HTR-8/SVneo (cell line): ENCODE results near the gene SPG7.

ENCODE experiments used
- DNase-seq: peaks from one replicate; pipeline ENCODE4 v3.0.0; 2011; ENCODE audit warnings: low spot score, mixed read lengths; ENCODE audit not compliant: insufficient read length
- FAIRE-seq: peaks from 2 replicates; lab custom pipeline; 2011; peaks lifted over from hg19 to GRCh38; lab: Jason Lieb, UNC

SPG7 gene

GRCh38 chr16:89510526-89510925, 2.3 kb downstream of the SPG7 start:
- DNase-seq, result no peak
- FAIRE-seq, result no peak

GRCh38 chr16:89511374-89511773, 3.2 kb downstream of the SPG7 start:
- no peak for DNase-seq
- FAIRE-seq, result no peak

DNA sequence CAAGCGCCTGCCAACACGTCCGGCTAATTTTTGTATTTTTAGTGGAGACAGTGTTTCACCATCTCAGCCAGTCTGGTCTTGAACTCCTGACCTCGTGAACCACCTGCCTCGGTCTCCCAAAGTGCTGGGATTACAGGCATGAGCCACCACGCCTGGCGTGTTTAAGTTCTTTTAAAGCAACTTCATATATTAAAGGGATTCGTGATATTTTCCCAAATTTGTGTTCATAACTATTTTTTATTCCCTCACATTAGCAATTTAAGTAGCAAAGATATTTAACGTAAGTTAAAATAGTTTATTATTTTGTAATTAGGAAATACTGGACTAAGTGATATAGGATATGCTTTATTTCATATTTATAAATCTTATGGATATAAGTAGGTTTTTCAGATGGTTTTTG, 4.2 kb downstream of the SPG7 start:
- no peak for FAIRE-seq
- no peak for DNase-seq

DNA sequence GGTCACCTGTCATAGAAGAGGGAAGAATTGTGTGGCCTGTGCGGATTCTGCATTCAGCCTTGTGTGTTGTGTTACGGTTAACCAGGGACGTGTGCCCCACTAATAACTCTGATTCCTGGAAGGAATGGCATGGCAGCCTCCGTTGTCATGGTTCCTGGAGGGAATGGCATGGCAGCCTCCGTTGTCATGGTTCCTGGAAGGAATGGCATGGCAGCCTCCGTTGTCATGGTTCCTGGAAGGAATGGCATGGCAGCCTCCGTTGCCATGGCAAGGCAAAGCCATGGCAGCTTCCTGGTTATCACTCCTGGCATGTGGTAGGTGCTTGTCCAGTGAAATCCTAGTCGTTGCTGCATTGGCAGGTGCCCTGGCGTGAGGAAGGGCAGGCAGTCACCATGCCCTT, 8.9 kb downstream of the SPG7 start:
- FAIRE-seq, result no peak
- no peak for DNase-seq

DNA sequence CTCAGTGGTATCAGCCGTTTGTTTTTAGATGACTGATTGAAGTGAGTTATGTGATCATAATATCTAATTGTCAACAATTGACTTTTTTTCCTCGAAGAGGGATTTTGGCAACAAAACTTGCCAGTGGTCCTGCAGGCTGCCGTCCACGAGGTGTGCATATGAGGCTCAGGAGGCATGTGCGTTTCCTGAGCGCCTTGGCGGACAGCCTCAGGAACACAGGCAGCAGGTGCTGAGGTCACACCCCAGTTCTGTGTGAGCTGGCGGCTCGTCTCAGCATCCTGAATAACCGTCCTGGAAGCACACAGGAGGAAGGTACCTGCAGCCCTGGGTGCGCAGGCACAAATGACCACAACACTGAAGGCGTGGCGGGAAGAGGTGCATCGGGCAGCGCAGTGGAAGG, 11.7 kb downstream of the SPG7 start:
- DNase-seq (no peak), FAIRE-seq (no peak)

DNA sequence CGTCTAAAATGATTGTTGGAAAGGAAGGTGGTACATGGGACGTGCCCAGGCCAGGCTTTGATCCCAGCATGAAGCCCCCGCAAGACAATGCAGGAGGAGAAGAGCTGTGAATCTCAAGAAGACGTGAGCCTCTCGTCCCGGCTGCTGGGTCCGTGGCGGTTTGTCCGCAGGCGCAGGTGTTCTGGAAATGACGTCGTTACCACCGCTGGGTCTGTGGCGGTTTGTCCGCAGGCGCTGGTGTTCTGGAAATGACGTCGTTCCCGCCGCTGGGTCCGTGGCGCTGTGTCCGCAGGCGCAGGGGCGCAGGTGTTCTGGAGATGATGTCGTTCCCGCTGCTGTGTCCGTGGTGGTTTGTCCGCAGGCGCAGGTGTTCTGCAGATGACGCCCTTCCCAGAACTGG, 14.1 kb downstream of the SPG7 start:
- no peak for DNase-seq
- FAIRE-seq, result no peak

- DNase-seq (no peak), FAIRE-seq (no peak)
These were observed 15.6 kb downstream of the SPG7 start for GRCh38 chr16:89523680-89524344.

GRCh38 chr16:89525146-89525913, 17.1 kb downstream of the SPG7 start:
- no peak for DNase-seq
- no peak for FAIRE-seq

DNA sequence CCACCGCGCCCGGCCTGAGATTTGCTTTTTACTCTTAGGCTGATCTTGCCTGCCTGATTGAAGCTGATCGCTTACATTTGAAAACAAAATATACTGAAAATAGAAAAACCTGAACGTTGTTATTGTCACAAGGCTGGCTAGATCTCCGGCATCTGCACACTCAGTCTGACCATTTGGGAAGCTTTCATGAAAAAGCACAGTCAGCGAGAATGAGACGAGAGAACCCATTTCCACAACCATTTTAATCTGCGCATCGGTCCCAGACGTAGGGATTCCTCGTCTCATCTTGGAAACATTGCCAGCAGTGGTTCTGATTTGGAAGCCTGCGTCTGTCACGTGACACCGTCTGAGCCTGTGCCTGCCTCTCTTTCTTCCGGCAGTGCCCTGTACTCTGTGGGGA, 20.9 kb downstream of the SPG7 start:
- no peak for DNase-seq
- FAIRE-seq, result no peak

- no peak for DNase-seq
- no peak for FAIRE-seq
These were observed 22.5 kb downstream of the SPG7 start for GRCh38 chr16:89530401-89531381.

DNA sequence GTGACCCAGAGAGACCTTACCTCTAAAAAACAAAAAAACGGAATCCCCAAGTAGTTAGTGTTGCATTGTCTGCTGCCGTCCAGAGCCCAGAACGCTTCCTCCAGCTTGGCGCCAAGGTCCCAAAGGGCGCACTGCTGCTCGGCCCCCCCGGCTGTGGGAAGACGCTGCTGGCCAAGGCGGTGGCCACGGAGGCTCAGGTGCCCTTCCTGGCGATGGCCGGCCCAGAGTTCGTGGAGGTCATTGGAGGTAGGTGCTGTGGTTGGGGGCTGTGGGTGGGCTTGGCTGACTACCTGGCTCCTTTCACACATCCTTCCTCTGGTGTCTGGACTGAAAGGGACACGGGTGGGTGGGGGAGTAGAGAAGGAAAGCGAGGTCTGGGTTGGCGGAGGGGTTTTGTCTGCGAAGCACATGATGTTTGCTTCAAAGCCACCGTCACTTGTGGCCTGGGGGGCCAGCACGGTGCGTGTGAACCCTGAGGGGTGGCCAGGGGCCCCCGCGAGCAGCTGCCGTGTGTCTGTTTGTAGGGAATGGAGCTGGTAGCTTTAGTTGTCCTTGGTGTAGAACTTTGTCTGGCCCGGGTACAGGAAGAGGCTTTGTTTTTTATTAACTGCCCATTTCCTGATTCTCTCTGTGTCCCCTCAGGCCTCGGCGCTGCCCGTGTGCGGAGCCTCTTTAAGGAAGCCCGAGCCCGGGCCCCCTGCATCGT, 23.8 kb downstream of the SPG7 start:
- DNase-seq (no peak), FAIRE-seq (no peak)

- DNase-seq (no peak), FAIRE-seq (no peak)
These were observed 26.1 kb downstream of the SPG7 start for GRCh38 chr16:89534252-89534756.

GRCh38 chr16:89536371-89536770, 28.2 kb downstream of the SPG7 start:
- peak; percentile 63 for FAIRE-seq

GRCh38 chr16:89536886-89537548, 28.8 kb downstream of the SPG7 start:
- FAIRE-seq (no peak), DNase-seq (no peak)

More at GRCh38 chr16:89536371-89536770, 28.2 kb downstream of the SPG7 start:
- DNase-seq, result no peak

- no peak for DNase-seq
- FAIRE-seq, result no peak
These were observed 29.3 kb downstream of the SPG7 start for GRCh38 chr16:89537549-89537925.

GRCh38 chr16:89538286-89538685, 30.1 kb downstream of the SPG7 start:
- DNase-seq (no peak), FAIRE-seq (no peak)

GRCh38 chr16:89540557-89540956, 32.4 kb downstream of the SPG7 start:
- FAIRE-seq (no peak), DNase-seq (no peak)

DNA sequence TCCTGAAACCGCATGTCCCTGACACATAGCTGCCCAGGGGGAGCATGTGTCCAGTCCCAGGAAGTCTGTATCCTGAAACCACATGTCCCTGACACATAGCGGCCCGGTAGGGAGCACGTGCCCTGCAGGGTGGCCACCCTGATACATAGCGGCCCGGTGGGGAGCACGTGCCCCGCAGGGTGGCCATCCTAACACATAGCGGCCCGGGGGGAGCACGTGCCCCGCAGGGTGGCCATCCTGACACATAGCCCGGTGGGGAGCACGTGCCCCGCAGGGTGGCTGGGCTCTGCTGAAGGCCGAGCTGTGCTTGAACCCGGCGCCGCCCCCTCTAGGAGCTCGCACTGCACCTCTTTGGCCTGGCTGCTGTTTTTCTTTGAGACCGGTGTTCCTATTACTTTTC, 33.6 kb downstream of the SPG7 start:
- FAIRE-seq, result no peak

GRCh38 chr16:89544113-89544512, 35.9 kb downstream of the SPG7 start:
- FAIRE-seq (no peak), DNase-seq (no peak)

More for the DNA sequence above, 33.6 kb downstream of the SPG7 start:
- no peak for DNase-seq

DNA sequence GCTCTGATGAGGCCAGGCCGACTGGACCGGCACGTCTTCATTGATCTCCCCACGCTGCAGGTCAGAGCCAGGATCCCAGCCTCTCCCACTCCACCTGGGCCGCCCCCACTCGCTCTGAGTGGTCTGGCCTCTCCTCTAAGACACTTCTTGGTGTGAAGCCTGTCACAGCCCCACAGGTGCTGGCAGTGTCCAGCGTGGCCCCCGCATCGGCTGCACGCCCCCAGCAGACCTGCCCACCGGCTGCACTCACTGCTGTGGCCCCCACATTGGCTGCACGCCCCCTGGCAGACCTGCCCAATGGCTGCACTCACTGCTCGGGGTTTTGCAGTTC, 36.5 kb downstream of the SPG7 start:
- no peak for DNase-seq

More for the DNA sequence above, 36.5 kb downstream of the SPG7 start:
- no peak for FAIRE-seq
